Measurements from ENCODE around the gene KRT85.

The KRT85 gene

DNA sequence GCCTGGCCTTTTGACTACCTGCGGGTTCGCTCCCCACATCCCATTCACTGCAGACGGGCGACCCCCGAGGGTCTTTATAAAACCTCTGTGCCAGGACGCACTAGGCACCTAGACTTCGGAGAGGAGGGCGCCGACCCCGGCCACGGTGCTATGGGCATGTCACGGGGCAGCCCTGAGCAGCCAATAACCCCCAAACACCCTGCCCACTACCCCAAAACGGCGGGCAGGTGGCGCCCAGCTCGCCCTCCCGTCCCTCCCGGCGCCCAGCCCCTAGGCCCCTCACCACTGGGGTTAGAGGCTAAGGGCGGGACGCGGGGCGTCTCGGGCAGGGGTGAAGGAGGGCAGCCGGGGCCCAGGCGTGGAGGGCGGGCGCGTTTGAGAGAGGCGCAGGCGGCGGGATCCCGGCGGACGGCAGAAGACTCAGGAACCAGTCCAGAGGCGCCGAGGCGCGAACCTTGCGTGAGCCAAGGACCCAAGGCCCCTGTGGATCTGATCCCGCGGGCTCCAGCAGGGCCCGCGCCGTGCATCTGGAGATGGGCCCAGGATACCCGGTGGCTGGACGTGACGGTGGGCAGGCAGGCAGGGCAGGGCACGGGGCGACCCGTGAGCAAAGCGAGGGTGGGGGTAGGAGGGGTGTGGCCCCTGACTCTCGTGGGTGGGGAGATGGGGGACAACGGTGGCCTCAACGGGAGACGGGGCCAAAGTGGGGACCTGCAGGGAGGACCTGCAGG is 11.1 kb downstream of the KRT85 start:
- no peak for DNase-seq (ENCODE audit: low read depth)
- TF ChIP-seq, protein P1, sequence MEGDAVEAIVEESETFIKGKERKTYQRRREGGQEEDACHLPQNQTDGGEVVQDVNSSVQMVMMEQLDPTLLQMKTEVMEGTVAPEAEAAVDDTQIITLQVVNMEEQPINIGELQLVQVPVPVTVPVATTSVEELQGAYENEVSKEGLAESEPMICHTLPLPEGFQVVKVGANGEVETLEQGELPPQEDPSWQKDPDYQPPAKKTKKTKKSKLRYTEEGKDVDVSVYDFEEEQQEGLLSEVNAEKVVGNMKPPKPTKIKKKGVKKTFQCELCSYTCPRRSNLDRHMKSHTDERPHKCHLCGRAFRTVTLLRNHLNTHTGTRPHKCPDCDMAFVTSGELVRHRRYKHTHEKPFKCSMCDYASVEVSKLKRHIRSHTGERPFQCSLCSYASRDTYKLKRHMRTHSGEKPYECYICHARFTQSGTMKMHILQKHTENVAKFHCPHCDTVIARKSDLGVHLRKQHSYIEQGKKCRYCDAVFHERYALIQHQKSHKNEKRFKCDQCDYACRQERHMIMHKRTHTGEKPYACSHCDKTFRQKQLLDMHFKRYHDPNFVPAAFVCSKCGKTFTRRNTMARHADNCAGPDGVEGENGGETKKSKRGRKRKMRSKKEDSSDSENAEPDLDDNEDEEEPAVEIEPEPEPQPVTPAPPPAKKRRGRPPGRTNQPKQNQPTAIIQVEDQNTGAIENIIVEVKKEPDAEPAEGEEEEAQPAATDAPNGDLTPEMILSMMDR (conservative IDR thresholded peaks at IDR 0.05; ENCODE audit: low read length) = no peak
- H3K4me3 ChIP-seq (ENCODE audit: low read length) = no peak overlapping the region

DNA sequence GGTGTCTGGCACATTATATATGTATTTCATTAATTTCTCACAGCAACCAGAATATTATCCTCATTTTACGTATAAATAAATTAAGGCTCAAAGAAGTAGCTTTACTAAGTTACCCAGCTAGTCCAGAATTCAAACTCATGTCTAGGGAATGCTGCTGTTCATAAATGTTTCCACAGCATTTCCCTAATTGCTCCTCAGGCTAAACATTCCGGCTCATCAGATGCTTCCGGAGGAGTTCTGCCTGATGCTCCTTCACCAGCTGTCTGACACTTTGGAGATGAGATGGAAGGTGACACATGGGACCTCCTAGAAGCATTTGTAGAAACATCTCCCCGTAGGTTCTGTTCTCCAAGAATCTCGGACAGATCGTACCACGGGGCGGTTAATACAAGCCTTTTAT is 12.1 kb downstream of the KRT85 start:
- TF ChIP-seq, protein P1 (conservative IDR thresholded peaks at IDR 0.05; ENCODE audit: low read length) = no peak
- H3K4me3 ChIP-seq (ENCODE audit: low read length) = no peak overlapping the region
- peak; percentile 16 for DNase-seq (ENCODE audit: low read depth)

DNA sequence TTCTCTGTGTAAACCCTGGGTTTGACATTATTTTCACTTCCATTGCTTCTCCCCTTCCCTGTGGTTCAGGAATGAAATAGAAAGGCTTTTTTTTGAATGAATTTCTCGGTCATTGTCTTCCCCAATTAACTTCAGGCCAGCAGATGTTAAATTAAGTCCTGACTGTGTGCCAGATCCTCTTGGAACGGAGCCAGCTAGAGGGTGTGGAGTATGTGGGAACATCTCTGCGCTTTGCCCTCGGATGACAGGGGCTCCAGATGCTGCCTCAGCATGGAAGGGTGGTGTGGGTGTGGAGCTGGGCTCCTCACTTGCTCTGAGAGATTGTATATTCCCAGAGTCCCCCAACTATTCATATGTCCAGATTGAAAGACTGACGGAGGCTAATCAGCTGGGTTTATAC is 13.1 kb downstream of the KRT85 start:
- no peak overlapping the region for H3K4me3 ChIP-seq (ENCODE audit: low read length)
- TF ChIP-seq, protein P1 (conservative IDR thresholded peaks at IDR 0.05; ENCODE audit: low read length) = no peak
- no peak for DNase-seq (ENCODE audit: low read depth)

DNA sequence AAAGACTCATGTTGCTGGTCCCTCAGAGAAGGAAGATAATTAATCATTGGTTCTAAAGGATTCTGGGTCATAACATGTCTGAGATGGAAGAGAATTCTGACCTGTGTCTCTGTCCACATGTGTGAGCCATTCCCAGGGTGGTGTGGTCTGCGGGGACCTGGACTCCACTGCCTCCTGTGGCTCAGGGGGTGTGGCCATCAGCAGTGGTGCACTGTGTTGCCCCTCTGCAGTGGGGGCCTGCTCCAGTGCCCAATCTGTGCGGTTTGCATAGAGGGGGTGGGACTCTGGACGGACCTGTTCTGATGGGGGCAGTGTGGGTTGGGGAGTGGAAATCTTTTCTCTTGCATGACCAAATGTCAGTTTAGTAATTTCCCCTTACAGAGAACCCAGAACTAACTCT is 13.5 kb downstream of the KRT85 start:
- TF ChIP-seq, protein P1 (conservative IDR thresholded peaks at IDR 0.05; ENCODE audit: low read length) = no peak
- H3K4me3 ChIP-seq (ENCODE audit: low read length) = no peak overlapping the region
- no peak for DNase-seq (ENCODE audit: low read depth)

DNA sequence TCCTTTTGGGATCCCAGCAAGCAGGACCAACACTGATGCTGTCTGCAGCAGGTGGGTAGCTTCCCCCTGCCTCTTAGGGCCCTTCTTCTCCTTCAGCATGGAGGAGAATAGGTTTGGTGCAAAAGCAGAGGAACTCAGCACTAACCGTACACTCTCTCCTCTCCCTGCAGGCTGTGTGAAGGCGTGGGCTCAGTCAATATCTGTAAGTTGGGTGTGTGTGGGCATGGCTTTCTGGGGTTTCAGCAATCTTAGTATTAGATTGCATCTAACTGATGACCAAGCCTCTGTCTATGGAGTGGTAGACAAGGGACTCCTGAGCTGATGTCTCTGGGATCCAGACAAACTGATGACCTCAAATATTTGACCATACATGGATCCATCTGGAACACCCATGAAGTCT is 14.3 kb downstream of the KRT85 start:
- TF ChIP-seq, protein P1 (conservative IDR thresholded peaks at IDR 0.05; ENCODE audit: low read length) = no peak

DNA sequence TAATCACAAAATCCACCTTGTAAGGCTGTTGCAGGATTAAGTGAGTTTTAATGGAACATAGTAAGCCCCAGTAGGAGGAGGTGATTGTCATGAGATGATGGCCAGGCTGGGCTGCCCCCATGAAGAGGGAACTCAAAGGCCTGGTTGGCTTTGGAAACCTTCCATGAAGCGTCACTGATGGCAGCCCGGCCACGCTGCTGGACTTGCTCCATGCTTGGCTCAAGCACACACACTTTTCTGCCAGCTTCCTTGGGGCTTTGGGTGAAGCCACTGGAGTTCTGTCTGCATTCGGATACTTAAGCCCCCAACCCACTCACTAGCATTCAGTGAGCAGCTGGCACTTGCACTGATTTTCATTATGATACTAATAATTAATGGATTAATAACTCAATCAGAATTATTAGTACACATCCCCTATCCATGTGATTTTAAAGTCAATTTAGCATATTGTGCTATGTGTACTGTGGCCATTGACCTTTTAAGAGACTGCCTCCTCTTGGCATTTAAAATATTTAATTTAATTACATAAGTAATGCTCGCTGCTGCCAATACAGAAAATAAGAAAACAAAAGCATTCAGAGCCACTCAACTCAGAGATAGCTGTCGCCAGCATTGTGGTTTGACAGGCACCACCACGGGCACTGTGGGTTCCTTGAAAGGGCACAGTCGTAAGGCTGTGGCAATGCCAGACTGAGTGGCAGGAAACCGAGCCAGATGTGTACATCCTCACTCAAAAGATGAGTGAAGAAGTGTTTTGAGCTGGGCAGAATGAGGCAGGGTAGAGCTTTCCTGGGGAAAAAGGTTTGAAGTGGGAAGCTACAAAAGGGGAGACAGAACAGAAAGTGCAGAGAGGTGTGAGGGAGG is 15.9 kb downstream of the KRT85 start:
- TF ChIP-seq, protein P1 (conservative IDR thresholded peaks at IDR 0.05; ENCODE audit: low read length) = no peak
- DNase-seq (ENCODE audit: low read depth) = no peak

More for the DNA sequence above, 14.3 kb downstream of the KRT85 start:
- DNase-seq (ENCODE audit: low read depth) = no peak
- no peak overlapping the region for H3K4me3 ChIP-seq (ENCODE audit: low read length)

More for the DNA sequence above, 15.9 kb downstream of the KRT85 start:
- H3K4me3 ChIP-seq (ENCODE audit: low read length) = no peak overlapping the region

All from AG10803 (cell line).